GM13977 (cell line): ENCODE measurements around the gene GPR161.
"Not testable (repeated sequence)": the region's sequence is repeated elsewhere in the genome, so short reads cannot be mapped to it uniquely, and the experiment has no call there.

Experiments used
- DNase-seq: peaks from one replicate; pipeline ENCODE4 v3.0.0; 2012; ENCODE audit warnings: low spot score
- CTCF ChIP-seq: IDR thresholded peaks from 2 replicates; pipeline ENCODE4 v1.5.1; 2012; ENCODE audit warnings: mild to moderate bottlenecking, control low read depth; ENCODE audit not compliant: insufficient read depth; ENCODE audit errors: extremely low read depth, missing control alignments
- in situ Hi-C: fragments of 300-500 bp; cut with MboI; formaldehyde crosslinking; loops from one replicate; pipeline ENCODE4 v1.12.0; 2022; ENCODE audit warnings: low sequenced_read_pairs, low pct_unique_long_range_greater_than_20kb, mixed read lengths, inconsistent platforms; ENCODE audit not compliant: unreplicated experiment

GPR161 gene

GRCh38 chr1:168136709-168137514 is at the start of gene GPR161:
TSS of gene GPR161 (minus strand) at chr1:168136930. CDS start at chr1:168104850, 32,080 bp downstream.
- in situ Hi-C loops = no loop called here
- no peak for TF ChIP-seq CTCF
- peak; percentile 44 for DNase-seq

- in situ Hi-C loops = not testable (repeated sequence)
Observed at GRCh38 chr1:168181063-168181720, 44.5 kb upstream of the GPR161 start.

GRCh38 chr1:168180148-168180524 is 43.4 kb upstream of the GPR161 start:
- no peak for TF ChIP-seq CTCF
- no peak for DNase-seq
- in situ Hi-C loops = no loop called here

More at GRCh38 chr1:168181063-168181720, 44.5 kb upstream of the GPR161 start:
- DNase-seq = not testable (repeated sequence)

GRCh38 chr1:168179438-168180147 is 42.9 kb upstream of the GPR161 start:
- in situ Hi-C loops = no loop called here
- peak; percentile 24 for DNase-seq
- no peak for TF ChIP-seq CTCF

- peak; percentile 88 for DNase-seq
- in situ Hi-C loops = no loop called here
Observed at GRCh38 chr1:168178638-168179437, 42.1 kb upstream of the GPR161 start, which contains the start of gene TIPRL. TSS of gene TIPRL (plus strand) at chr1:168178962. CDS start at chr1:168179078, 116 bp downstream.

GRCh38 chr1:168178227-168178637 is 41.5 kb upstream of the GPR161 start:
- TF ChIP-seq CTCF = no peak
- peak; percentile 24 for DNase-seq
- in situ Hi-C loops = no loop called here

More at GRCh38 chr1:168178638-168179437, 42.1 kb upstream of the GPR161 start, which contains the start of gene TIPRL:
- TF ChIP-seq CTCF = peak; percentile 49
